GM12892 (cell line): ENCODE measurements around the gene EHBP1L1.

Experiments
- POLR2A ChIP-seq: IDR thresholded peaks from 2 replicates; pipeline ENCODE4 v1.6.1; 2011; ENCODE audit warnings: low read depth, low read length, control low read depth
- POLR2AphosphoS5 ChIP-seq: IDR thresholded peaks from 2 replicates; pipeline ENCODE4 v1.6.1; 2011; ENCODE audit warnings: low read depth, low read length, control low read depth

- TF ChIP-seq POLR2A: no peak
- TF ChIP-seq POLR2AphosphoS5: no peak
These were observed 19.2 kb upstream of the EHBP1L1 start for GRCh38 chr11:65556470-65557279.
